ENCODE data around the gene NTMT1.

Gene NTMT1

DNA sequence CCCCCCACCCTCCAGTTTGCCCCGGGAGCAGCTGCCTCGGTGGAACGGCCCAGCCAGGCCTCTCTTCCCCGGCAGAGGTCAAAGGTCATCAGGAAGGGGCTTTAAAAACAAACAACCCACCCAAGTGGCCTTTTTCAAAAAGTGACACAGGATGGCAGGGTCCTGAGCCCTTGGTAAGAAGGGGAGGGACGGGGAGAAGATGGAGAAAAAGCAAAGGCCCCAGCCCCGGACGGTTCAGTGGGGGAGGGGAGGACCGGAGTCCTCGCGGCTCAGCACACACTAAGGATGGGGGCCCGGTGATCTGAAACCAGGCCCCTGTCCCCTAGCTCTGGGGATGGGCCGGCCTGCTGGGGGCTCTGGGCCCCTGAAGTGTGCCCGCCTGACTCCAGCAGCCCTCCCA lies 40.6 kb downstream of the NTMT1 start:
- no peak for TF ChIP-seq CTCF (conservative IDR thresholded peaks at IDR 0.05; ENCODE audit: control insufficient read depth, insufficient read depth, low read depth, low read length)
- no peak overlapping the region for H3K4me3 ChIP-seq (ENCODE audit: control insufficient read depth, low read depth, low read length)
- DNase-seq (ENCODE audit: low read depth), result no peak

- TF ChIP-seq CTCF (conservative IDR thresholded peaks at IDR 0.05; ENCODE audit: control insufficient read depth, insufficient read depth, low read depth, low read length), result no peak
- DNase-seq (ENCODE audit: low read depth), result no peak
- no peak overlapping the region for H3K4me3 ChIP-seq (ENCODE audit: control insufficient read depth, low read depth, low read length)
Measured at GRCh38 chr9:129667378-129667777, 41.4 kb downstream of the NTMT1 start.

DNA sequence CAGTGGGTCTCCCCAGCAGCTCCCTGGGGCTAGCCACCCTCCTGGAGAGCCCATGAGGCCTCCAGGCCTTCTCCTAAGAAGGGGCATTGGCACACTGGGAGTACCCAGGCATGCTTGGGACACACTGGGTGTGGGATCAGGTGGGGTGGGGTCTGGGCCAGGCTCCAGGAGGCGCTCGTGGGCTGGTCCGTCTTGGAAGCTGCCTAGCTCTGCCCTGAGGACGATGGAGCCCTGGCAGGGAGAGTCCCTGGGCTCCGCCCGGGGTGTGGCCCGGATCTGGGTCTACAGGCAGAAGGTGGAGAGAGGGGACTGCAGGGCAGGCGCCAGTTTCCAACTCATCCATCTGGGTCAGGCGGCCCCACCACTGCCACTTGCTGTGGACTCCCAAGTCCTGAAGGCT lies 41.9 kb downstream of the NTMT1 start:
- no peak overlapping the region for H3K4me3 ChIP-seq (ENCODE audit: control insufficient read depth, low read depth, low read length)
- no peak for DNase-seq (ENCODE audit: low read depth)

DNA sequence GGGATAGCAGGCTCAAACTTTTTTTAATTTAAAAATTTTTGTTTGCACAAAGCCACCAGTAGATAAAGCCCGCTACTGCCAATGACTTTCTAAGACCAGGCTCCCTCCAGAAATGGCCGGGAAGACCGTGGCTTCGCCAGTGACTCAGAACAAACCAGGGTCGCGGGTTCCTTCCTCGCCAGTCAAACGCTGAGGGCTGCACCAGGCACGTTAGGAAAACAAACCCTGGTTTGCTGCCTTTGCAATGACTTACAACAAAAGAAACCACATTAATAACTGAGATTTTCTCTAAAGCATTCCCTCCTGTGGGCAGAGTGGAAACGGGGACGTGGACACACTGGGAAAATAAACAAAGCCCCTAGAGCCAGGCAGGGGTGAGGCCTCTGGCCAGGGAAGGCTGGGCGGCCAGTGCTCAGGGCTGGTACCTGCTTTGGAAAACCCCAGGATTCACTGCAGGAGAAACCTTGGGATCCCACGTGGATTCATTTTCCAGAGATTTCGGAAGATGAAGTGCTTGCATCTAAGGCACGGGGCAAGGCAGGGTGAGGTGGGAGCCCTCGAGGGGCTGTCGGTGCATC lies 43.3 kb downstream of the NTMT1 start:
- peak; percentile 41 for DNase-seq (ENCODE audit: low read depth)
- H3K4me3 ChIP-seq (ENCODE audit: control insufficient read depth, low read depth, low read length), result no peak overlapping the region
- no peak for TF ChIP-seq CTCF (conservative IDR thresholded peaks at IDR 0.05; ENCODE audit: control insufficient read depth, insufficient read depth, low read depth, low read length)

More for the DNA sequence above, 41.9 kb downstream of the NTMT1 start:
- TF ChIP-seq CTCF (conservative IDR thresholded peaks at IDR 0.05; ENCODE audit: control insufficient read depth, insufficient read depth, low read depth, low read length), result no peak

DNA sequence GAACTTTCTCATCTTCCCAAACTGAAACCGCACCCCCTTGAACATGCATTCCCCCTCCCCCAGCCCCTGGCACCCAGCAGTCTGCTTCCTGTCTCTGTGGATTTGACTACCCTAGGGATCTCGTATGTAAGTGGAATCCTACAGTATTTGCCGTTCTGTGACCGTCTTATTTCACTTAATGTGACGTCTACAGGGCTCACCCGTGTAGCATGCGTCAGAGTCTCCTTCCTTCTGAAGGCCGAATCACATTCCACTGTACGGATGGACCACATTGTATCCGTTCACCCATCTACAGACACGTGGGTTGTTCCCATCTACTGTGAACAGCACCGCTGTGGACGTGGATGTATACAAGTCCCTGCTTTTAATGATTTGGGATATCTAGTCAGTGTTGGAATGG lies 44.0 kb downstream of the NTMT1 start:
- no peak for DNase-seq (ENCODE audit: low read depth)
- no peak overlapping the region for H3K4me3 ChIP-seq (ENCODE audit: control insufficient read depth, low read depth, low read length)
- no peak for TF ChIP-seq CTCF (conservative IDR thresholded peaks at IDR 0.05; ENCODE audit: control insufficient read depth, insufficient read depth, low read depth, low read length)

DNA sequence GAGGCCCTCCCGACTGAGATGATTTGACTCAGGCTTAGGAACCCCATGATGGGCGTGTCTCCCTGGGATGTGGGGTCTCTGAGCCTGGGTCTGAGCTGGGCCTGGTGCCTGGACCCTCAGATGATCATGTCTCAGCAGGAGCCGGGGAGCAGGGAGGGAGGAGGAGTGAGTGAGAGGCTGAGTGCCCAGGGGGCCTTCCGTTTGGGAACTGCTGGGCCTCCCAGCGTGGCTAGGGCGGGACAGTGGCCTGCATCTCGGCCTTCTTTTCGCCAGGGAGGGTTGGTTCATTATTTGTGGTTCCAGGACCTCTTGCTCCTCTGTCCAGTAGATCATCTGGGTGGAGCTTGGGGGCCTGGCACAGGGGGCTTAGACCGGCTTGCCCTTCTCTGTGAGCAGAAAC lies 45.1 kb downstream of the NTMT1 start:
- no peak for TF ChIP-seq CTCF (conservative IDR thresholded peaks at IDR 0.05; ENCODE audit: control insufficient read depth, insufficient read depth, low read depth, low read length)
- no peak for DNase-seq (ENCODE audit: low read depth)
- H3K4me3 ChIP-seq (ENCODE audit: control insufficient read depth, low read depth, low read length), result no peak overlapping the region

- no peak overlapping the region for H3K4me3 ChIP-seq (ENCODE audit: control insufficient read depth, low read depth, low read length)
- TF ChIP-seq CTCF (conservative IDR thresholded peaks at IDR 0.05; ENCODE audit: control insufficient read depth, insufficient read depth, low read depth, low read length), result no peak
- DNase-seq (ENCODE audit: low read depth), result no peak
Measured at GRCh38 chr9:129671519-129671918, 45.6 kb downstream of the NTMT1 start.
